Fibroblast of pulmonary artery (primary cell): ENCODE data around the gene EVA1A.

ENCODE experiments used
- DNase-seq: peaks from one replicate; pipeline ENCODE4 v3.0.0-alpha.2; 2010; ENCODE audit warnings: low read depth
- H3K4me3 ChIP-seq: replicated peaks from 2 replicates; pipeline ENCODE4 v1.5.1; 2011; ENCODE audit warnings: low read depth, mild to moderate bottlenecking, control low read depth, low read length, moderate library complexity
- TF ChIP-seq, protein P1 (sequence below): IDR thresholded peaks from 2 replicates; pipeline ENCODE4 v1.5.1; 2011; ENCODE audit warnings: mild to moderate bottlenecking, control low read depth, low read length, inconsistent platforms; ENCODE audit errors: missing control alignments

The EVA1A gene

DNA sequence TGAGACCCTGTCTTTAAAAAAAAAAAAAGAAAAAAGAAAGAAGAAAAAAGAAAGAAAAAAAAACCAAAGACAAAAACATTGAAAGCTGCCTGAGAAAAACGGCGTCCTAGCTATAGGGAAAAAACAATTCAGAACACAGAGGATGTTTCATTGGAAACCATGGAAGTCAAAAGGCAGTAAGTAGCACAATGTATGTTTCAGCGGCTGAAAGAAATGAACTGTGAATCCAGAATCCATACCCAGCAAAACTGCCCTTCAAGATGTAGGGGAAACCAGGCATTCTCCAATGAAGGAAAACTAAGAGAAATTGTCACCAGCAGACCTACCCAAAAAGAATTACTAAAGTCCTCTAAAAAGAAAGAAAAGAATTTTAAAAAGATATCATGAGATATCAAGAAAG lies 27.6 kb downstream of the EVA1A start:
- no peak for DNase-seq
- no peak overlapping the region for H3K4me3 ChIP-seq
- TF ChIP-seq, protein P1, sequence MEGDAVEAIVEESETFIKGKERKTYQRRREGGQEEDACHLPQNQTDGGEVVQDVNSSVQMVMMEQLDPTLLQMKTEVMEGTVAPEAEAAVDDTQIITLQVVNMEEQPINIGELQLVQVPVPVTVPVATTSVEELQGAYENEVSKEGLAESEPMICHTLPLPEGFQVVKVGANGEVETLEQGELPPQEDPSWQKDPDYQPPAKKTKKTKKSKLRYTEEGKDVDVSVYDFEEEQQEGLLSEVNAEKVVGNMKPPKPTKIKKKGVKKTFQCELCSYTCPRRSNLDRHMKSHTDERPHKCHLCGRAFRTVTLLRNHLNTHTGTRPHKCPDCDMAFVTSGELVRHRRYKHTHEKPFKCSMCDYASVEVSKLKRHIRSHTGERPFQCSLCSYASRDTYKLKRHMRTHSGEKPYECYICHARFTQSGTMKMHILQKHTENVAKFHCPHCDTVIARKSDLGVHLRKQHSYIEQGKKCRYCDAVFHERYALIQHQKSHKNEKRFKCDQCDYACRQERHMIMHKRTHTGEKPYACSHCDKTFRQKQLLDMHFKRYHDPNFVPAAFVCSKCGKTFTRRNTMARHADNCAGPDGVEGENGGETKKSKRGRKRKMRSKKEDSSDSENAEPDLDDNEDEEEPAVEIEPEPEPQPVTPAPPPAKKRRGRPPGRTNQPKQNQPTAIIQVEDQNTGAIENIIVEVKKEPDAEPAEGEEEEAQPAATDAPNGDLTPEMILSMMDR, result no peak

- TF ChIP-seq, protein P1, result no peak
- H3K4me3 ChIP-seq, result no peak overlapping the region
- DNase-seq, result no peak
Measured at GRCh38 chr2:75532488-75532887, 28.3 kb downstream of the EVA1A start.

- no peak overlapping the region for H3K4me3 ChIP-seq
- DNase-seq, result no peak
- TF ChIP-seq, protein P1, result no peak
Measured at GRCh38 chr2:75528221-75528977, 32.3 kb downstream of the EVA1A start.

GRCh38 chr2:75527676-75528075 lies 33.1 kb downstream of the EVA1A start:
- TF ChIP-seq, protein P1, result no peak
- H3K4me3 ChIP-seq, result no peak overlapping the region
- DNase-seq, result no peak

- TF ChIP-seq, protein P1, result no peak
- no peak for DNase-seq
- H3K4me3 ChIP-seq, result no peak overlapping the region
Measured at GRCh38 chr2:75526842-75527241, 33.9 kb downstream of the EVA1A start.

DNA sequence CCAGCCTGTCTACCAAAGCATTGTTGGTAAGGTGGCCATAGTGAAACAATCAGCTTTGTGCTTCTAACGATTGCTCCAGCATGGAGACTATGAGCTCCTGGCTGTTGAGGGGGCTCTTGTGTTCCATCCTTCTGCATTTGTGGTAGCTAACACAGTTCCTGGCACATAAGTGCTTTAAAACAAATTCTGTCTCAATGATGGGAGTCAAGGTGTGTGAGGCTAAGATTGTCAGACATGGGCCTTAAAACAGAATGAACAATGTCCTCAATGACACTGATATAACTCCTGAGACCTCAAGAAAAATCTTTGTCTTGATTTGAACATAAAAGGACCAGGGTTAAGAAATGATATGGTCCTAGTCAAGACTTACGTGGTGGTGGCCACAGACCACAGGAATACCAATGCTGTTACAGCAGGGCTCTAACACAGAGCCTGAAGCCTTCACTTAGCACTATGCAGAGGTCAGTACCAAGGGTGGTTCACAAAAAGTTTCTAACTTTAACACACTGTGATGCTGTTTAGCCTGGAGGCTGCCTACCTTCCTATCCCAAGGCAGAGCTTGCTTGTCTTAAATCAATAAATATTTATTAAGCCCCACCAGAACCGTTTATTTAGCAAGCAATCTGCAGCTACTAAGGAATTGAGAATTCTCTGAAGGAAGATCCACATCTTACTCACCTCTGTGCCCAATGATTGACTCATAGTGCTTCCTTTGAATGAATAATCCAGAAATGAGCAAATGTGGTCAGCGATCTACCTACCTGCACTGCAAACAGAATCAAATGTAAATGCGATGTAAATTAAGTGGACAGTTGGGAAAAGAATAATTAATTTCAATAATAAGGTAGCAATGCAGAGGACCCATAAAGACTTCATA lies 35.1 kb downstream of the EVA1A start:
- DNase-seq, result no peak

More for the DNA sequence above, 35.1 kb downstream of the EVA1A start:
- H3K4me3 ChIP-seq, result no peak overlapping the region
- TF ChIP-seq, protein P1, result no peak
